Uterus (tissue), 2 donors: ENCODE measurements around the gene JMJD8.

Experiments
- POLR2A ChIP-seq, 2 donors: fragments of 450-650 bp; IDR thresholded peaks; one replicate each; pipeline ENCODE4 v1.6.1; 2016; ENCODE audit warnings: antibody characterized with exemption in 2 of 2, mild to moderate bottlenecking in 1 of 2, moderate library complexity in 1 of 2
- TF ChIP-seq, protein P1 (sequence below), 4 experiments: fragments of 200-600 bp in 2 of 4; fragments of 450-650 bp in 2 of 4; sonication (generic) in 2 of 4; IDR thresholded peaks; one replicate each; pipeline ENCODE4 v1.5.1; 2016 to 2019; ENCODE audit warnings: antibody characterized with exemption in 4 of 4, mild to moderate bottlenecking in 2 of 4, moderate library complexity in 1 of 4

- TF ChIP-seq, protein P1, sequence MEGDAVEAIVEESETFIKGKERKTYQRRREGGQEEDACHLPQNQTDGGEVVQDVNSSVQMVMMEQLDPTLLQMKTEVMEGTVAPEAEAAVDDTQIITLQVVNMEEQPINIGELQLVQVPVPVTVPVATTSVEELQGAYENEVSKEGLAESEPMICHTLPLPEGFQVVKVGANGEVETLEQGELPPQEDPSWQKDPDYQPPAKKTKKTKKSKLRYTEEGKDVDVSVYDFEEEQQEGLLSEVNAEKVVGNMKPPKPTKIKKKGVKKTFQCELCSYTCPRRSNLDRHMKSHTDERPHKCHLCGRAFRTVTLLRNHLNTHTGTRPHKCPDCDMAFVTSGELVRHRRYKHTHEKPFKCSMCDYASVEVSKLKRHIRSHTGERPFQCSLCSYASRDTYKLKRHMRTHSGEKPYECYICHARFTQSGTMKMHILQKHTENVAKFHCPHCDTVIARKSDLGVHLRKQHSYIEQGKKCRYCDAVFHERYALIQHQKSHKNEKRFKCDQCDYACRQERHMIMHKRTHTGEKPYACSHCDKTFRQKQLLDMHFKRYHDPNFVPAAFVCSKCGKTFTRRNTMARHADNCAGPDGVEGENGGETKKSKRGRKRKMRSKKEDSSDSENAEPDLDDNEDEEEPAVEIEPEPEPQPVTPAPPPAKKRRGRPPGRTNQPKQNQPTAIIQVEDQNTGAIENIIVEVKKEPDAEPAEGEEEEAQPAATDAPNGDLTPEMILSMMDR (IDR thresholded peaks at IDR 0.05) = no peak
- no peak for TF ChIP-seq POLR2A (IDR thresholded peaks at IDR 0.05)
Observed at GRCh38 chr16:683396-684070, 601 bp downstream of the JMJD8 start.
